ENCODE results near the gene NDUFA8.

NDUFA8 gene

GRCh38 chr9:122183501-122183900 lies 23.9 kb upstream of the NDUFA8 start:
- no peak for DNase-seq

DNA sequence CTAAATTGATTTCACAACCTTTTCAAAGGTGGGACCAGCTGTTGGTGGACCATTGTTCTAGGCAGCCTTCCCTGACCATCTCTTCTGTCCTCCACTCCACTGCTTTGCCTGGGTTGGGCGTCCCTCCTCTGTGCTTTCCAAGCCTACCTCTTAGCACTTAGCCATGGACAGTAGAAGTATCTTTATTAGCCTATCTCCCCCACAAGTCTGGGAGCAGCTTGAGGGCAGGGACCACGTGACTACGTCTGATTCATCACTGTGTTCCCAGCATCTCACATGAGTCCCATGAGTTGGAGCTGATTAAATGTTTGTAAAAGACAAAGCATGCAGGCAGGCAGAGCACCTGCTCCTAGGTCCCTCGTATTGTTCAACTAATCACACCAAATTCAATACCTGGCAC lies 21.1 kb upstream of the NDUFA8 start:
- peak; percentile 14 for DNase-seq

DNA sequence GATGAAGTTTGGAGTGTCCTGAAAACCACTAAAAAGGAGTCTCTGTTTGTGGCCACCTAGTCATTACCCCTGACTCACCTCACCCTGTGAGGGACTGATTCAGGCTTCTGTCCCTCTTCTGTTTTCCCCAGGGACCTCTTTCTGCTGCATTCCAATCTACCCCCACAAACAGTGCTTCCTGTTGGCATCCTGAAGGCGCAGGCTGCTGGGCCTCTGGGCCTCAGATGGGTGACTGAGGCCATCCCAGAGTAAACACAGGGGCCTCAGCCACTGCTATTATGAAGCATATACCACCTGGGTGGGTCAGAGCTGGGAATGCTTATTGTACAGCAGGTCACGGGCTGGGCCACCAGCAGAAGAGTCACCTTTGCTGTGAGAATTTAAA lies 20.1 kb upstream of the NDUFA8 start:
- DNase-seq = no peak

- DNase-seq = no peak
Observed at GRCh38 chr9:122179054-122179689, 19.6 kb upstream of the NDUFA8 start.

- no peak for DNase-seq
Observed at GRCh38 chr9:122176916-122177315, 17.3 kb upstream of the NDUFA8 start.

- DNase-seq = no peak
Observed at GRCh38 chr9:122173670-122174069, 14.1 kb upstream of the NDUFA8 start.

- DNase-seq = no peak
Observed at GRCh38 chr9:122172131-122172530, 12.6 kb upstream of the NDUFA8 start.

DNA sequence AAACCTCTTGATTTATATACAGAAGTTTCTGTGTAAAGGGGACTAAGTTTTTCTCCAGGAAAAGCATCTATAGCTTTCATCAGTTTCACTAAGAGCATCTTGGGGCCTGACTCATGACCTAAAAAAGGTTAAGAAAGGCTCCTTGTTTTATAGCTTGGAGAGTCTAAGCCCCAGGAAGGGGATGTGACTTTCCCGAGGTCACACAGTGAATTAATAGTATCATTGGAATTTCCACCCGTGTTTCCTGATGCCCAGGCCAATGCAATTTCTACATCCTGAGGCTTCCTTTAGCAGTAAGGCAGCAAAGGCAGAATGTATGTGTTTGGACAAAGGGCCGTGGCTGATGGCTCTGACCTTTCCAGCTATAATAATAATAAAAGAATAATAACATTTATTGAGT lies 8.8 kb upstream of the NDUFA8 start:
- no peak for DNase-seq

DNA sequence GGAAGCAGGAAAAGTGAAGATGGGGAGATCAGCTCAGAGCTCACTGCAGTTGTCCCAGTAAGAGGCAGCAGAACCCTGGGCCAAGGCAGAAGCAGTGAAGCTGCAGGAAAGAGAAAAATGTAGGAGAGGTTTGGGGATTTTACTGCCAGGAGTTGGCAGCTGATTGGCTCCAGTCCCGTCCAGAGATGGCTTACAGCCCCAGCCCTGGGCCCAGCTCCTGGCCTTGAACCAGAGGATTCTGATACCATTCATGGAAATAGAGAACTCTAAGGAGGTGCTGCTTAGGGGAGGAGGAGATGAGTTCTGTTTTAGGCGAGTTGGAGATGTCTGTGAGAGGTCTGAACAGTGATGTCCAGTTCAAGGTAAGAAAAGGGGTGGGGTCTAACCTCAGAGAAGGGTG lies 4.7 kb upstream of the NDUFA8 start:
- no peak for DNase-seq

GRCh38 chr9:122162415-122162814 lies 2.8 kb upstream of the NDUFA8 start:
- no peak for DNase-seq

- DNase-seq = no peak
Observed at GRCh38 chr9:122159925-122160246, 307 bp upstream of the NDUFA8 start.

DNA sequence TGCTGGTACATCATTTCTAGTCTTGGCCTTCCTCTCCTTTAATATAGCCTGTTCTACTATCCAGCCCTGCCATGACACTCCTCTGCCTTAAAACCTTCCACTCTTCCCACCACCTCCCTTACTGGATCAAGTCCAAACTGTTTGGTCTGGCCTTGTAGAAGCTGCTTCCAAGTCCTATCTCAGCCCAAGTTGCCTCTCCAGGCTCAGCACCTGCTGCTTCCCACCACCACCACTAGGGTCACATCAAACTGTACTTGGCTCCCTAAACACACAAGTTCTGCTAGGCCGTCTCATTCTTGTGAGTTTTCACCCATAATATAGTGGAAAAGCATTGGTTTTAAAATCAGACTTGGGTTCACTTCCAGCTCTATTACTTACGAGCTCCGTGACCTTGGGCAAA lies 1.4 kb downstream of the NDUFA8 start:
- no peak for DNase-seq

- DNase-seq = no peak
Observed at GRCh38 chr9:122155796-122156195, 3.8 kb downstream of the NDUFA8 start.

DNA sequence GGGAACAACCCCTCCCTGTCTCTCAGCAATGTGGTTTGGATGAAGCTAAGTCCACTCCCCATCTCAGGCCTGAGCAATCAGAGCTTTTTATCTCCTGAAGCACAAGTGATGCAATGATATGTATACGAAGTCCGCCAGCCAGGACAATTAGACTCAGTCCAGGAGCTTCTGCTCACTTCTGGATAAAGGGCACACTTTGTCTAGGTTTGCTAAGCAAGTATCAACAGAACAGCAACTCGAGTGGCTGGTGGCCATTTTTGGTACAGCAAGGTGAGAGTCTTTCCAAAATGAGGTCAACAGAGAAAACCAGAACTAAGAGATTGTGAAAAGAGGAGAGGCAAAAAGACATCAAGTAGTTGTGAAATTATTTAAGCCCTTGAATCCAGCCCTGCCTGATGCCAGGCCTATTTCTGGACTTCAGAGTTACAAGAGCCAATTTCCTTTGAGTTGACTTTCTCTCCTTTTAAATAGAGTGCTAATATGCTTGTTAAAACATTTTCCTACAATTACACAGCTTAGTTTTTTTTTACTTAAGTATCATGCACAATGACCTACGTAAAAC lies 8.2 kb downstream of the NDUFA8 start:
- DNase-seq = no peak

DNA sequence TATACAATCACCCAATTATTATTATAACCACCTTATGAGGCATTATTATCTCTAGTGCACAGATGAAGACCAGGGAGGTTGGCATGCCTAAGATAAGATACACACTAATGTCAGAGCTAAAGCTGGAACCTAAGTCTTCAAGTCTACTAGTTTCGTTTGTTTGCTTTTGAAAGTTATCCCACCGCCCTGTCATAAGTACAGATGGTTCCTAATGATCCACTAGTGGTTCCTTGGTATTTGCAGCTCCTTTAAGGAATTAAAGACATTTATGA lies 14.1 kb downstream of the NDUFA8 start:
- no peak for DNase-seq

DNA sequence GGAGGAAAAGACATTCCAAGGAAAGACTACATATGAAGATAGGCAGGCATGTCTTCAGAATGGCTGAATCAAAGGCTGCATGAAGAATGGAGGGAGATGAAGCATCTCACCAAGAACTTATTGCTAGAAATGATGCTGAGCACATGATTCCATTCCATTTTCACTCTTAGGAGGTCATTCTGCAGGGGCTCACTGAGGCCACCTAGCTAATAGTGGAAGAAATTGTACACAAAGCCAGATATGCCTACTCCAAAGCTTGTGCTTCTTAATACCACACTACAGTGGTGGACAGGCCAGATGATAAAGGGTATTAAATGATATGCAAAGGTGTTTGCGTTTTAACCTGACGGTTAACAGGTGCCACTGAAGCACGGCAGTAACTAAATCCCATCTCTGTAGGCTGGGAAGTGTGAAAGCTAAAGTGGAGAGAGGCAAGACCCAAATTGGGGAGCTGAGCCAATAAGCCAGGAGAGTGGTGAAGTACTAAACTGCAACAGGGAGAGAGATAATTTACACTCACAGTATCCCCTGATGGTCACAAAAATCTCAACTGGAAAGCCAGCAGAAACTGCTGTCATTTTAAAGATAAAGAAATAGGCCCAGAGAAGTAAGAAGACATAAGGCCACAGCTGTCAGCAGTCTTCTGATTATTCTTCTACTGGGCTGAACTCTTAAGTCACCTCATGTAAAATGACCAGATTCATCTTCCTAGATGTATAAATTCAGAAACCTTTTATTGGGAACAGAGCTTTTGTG lies 14.6 kb downstream of the NDUFA8 start:
- no peak for DNase-seq

GRCh38 chr9:122143876-122144405 lies 15.6 kb downstream of the NDUFA8 start:
- no peak for DNase-seq

DNA sequence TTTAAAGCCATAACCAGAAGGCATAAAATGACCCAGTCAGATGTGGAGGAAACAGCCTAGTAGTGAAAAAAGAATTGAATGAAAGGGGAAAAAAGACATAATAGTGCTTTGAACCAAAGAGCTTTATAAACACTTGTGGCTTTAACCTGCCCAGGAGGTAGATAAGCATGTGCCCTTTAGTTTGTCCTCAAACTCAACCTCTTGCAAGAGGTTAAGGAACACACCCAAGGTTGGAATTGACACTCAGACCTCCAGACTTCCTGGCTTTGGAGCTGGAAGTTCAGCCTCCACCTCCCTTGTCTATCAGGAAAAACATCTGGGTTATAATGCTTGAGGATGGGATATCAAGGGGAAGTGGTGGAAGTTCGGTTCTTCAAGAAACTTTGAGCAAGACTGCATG lies 16.3 kb downstream of the NDUFA8 start:
- no peak for DNase-seq

DNA sequence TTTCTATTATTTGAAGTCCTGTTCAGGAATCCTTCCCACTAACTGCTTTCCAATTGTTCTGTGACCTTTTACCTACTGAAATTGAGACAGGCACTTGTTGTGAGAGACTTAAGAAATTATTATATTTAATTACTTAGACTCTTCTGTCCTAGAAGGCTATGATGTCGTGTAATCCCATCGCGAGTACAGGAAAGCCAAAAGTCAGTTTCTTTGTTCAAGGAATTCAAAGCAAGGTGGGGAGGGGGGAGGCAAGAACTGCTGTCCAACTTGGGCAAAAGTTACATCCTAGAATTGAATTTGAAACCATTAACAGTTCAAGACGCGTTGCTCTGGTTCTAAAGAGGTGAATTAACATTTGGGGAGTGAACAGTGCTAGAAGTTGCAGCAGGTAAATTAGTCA lies 17.9 kb downstream of the NDUFA8 start:
- no peak for DNase-seq

DNA sequence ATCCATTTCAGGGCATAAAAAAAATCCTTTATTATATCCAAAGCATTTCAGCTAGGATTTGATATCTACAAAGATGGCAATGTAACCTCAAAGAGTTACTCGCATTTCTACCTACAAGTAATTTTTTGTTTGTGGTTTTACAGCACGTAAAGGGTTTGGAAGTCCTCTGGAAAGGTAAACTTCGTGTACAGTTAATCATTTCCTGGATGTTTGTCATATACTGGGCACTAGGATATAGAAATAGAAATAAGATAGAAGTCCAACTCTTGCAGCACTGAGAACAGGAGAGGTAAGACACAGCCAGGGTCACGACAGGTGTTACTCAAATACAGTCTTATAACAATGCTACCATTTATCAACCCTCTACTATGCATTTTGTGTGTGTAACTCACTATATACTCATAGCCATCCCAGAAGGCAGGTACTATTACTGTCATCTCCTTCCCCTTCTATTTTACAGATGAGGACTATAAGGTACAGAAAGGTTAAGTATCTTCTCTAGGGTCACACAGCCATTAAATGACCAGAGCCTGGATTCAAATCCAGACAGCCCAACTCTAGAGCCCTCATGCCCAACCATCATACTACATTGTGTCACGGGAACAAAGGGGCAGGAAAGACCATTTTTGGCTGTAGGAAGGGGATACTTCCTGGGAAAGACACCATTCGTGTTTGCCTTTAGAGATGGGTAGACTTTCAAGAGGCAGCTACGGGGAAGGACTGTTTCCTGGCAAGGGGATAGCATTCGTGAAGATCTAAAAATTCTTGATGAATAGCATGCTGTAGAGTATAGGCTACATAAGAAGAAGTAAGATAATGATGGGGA lies 19.0 kb downstream of the NDUFA8 start:
- no peak for DNase-seq

DNA sequence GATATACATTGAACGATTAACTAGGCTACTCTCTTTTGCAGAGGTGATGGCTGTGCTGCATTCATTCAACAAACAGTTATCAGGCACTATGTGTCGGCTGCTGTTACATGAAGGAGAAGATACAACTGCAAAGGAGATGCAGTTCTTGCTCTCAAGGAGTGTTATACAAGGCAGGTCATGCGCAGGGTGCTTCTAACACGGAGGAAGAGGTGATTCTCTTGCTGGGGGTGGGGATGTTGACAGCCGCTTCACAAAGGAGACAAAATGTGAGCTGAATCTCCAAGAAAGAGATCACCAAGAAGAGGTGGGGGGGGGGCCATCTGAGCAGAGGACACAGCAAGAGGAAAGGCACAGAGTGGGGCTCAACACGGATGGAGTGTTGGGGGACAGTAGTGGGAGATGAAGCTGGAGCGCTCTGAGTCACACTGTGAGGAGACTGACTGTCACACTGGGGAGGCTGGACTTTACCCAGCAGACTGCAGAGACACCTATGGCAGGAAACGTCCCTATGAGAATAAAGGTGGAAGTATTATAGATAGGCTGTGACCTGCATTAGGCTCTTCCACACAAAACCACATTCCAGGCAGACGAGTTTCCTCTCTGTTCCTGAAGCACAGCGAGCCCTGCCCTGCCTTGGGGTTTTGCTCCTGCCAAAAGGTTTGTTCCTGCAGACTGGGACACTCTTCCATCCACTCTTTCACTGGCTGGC lies 20.9 kb downstream of the NDUFA8 start:
- no peak for DNase-seq

DNA sequence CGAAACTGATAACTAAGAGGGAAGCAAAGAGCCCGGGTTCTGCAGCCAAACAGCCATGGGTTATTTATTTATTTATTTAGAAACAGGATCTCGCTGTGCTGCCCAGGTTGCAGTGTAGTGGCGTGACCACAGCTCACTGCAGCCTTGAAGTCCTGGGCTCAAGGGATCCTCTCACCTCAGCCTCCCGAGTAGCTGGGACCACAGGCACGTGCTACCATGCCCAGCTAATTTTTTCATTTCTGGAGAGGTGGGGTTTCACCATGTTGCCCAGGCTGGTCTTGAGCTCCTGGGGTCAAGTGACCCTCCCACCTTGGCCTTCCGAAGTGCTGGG lies 24.1 kb downstream of the NDUFA8 start:
- no peak for DNase-seq

- no peak for DNase-seq
Observed at GRCh38 chr9:122134822-122135528, 24.6 kb downstream of the NDUFA8 start.

Measured in kidney glomerular epithelial cell (primary cell).